GM19463 (cell line): ENCODE data around the gene PARD3.
A peak's percentile ranks its signal among the peaks of the same experiment; 100 is the strongest.
"Not testable (repeated sequence)": the region's sequence is repeated elsewhere in the genome, so short reads cannot be mapped to it uniquely, and the experiment has no call there.

Experiments used
- ATAC-seq: cut with Tn5 transposase; IDR thresholded peaks from one replicate; pipeline ENCODE4 v1.9.1; 2021; ENCODE audit warnings: mild to moderate bottlenecking, moderate library complexity; ENCODE audit not compliant: unreplicated experiment

PARD3 gene

GRCh38 chr10:34438741-34439140 is 376.4 kb downstream of the PARD3 start:
- ATAC-seq: peak; percentile 58

- no peak for ATAC-seq
Observed at GRCh38 chr10:34437906-34438305, 377.2 kb downstream of the PARD3 start.

- no peak for ATAC-seq
Observed at GRCh38 chr10:34434119-34434594, 380.9 kb downstream of the PARD3 start.

- no peak for ATAC-seq
Observed at GRCh38 chr10:34433241-34434076, 381.6 kb downstream of the PARD3 start.

GRCh38 chr10:34432589-34432988 is 382.5 kb downstream of the PARD3 start:
- no peak for ATAC-seq

GRCh38 chr10:34430685-34431084 is 384.4 kb downstream of the PARD3 start:
- ATAC-seq: no peak

- no peak for ATAC-seq
Observed at GRCh38 chr10:34428501-34428900, 386.6 kb downstream of the PARD3 start.

GRCh38 chr10:34427911-34428216 is 387.2 kb downstream of the PARD3 start:
- ATAC-seq: no peak

- not testable (repeated sequence) for ATAC-seq
Observed at GRCh38 chr10:34427158-34427910, 387.8 kb downstream of the PARD3 start.

GRCh38 chr10:34426538-34427157 is 388.4 kb downstream of the PARD3 start:
- ATAC-seq: not testable (repeated sequence)

GRCh38 chr10:34426041-34426440 is 389.1 kb downstream of the PARD3 start:
- no peak for ATAC-seq

- ATAC-seq: no peak
Observed at GRCh38 chr10:34423673-34424625, 391.1 kb downstream of the PARD3 start.

- no peak for ATAC-seq
Observed at GRCh38 chr10:34420795-34421194, 394.3 kb downstream of the PARD3 start.

- no peak for ATAC-seq
Observed at GRCh38 chr10:34420273-34420672, 394.8 kb downstream of the PARD3 start.

GRCh38 chr10:34415039-34415438 is 400.1 kb downstream of the PARD3 start:
- ATAC-seq: no peak

GRCh38 chr10:34413756-34414587 is 401.1 kb downstream of the PARD3 start:
- ATAC-seq: no peak

- ATAC-seq: no peak
Observed at GRCh38 chr10:34413214-34413613, 401.9 kb downstream of the PARD3 start.

GRCh38 chr10:34408956-34409355 is 406.1 kb downstream of the PARD3 start:
- ATAC-seq: no peak

GRCh38 chr10:34408381-34408780 is 406.7 kb downstream of the PARD3 start:
- ATAC-seq: no peak
